ENCODE results near the gene ID2. TPM values are rescaled to one million over a fixed set of nuclear protein-coding genes. Genes with fewer than 3 reads are reported as not detected.

Gene ID2
- total and polyA plus RNA-seq, 2 of the 13 experiments (the other 11 are each of a cell fraction or from before 2014, with no cell fraction given), result 214 to 719 TPM

- no peak for TF ChIP-seq RNF219 (CRISPR knock-in tag; IDR thresholded peaks at IDR 0.05)
- no peak for TF ChIP-seq PLRG1 (conservative IDR thresholded peaks at IDR 0.05)
- no peak for TF ChIP-seq ZHX1 (CRISPR knock-in tag; IDR thresholded peaks at IDR 0.05; ENCODE audit: low read depth)
- TF ChIP-seq ASH2L (IDR thresholded peaks at IDR 0.05; ENCODE audit: insufficient read length, low read depth, low read length), result peak; percentile 54
- no peak for TF ChIP-seq CBX1 (IDR thresholded peaks at IDR 0.05; ENCODE audit: low read depth)
- TF ChIP-seq ZNF280B (CRISPR knock-in tag; IDR thresholded peaks at IDR 0.05; ENCODE audit: borderline replicate concordance), result 0 out of 2 replicates have a peak, but pooled peaks have one; percentile 50
- peak; percentile 81 for TF ChIP-seq ETV5 (CRISPR knock-in tag; IDR thresholded peaks at IDR 0.05; ENCODE audit: borderline replicate concordance)
- TF ChIP-seq HMGXB4 (CRISPR knock-in tag; IDR thresholded peaks at IDR 0.05; ENCODE audit: borderline replicate concordance in 1 of 2, low read depth in 1 of 2), result peak in 1 of 2 experiments; percentile 46; a peak in 1 of 4 replicates
- no peak for TF ChIP-seq CHD2 (IDR thresholded peaks at IDR 0.05; ENCODE audit: low read depth, low read length)
- no peak for TF ChIP-seq NCOA5 (CRISPR knock-in tag; IDR thresholded peaks at IDR 0.05)
- TF ChIP-seq GATAD2A (CRISPR knock-in tag; IDR thresholded peaks at IDR 0.05), result peak; percentile 90
- no peak for TF ChIP-seq ATM (IDR thresholded peaks at IDR 0.05; ENCODE audit: borderline replicate concordance)
- no peak for TF ChIP-seq FUBP1 (CRISPR knock-in tag; IDR thresholded peaks at IDR 0.05; ENCODE audit: borderline replicate concordance)
- TF ChIP-seq PRDM15 (CRISPR knock-in tag; IDR thresholded peaks at IDR 0.05), result no peak
These were observed 48.0 kb upstream of the ID2 start (continued) for GRCh38 chr2:8633735-8634313.

Data from HepG2 (cell line).